ENCODE measurements around the gene ELN. TPM values are rescaled to one million over a fixed set of nuclear protein-coding genes. Genes with fewer than 3 reads are reported as not detected.

The ELN gene
- total and polyA plus RNA-seq, 2 of the 4 experiments (the other 2 are of a cell fraction), result 2.2 to 14.3 TPM

- Histone ChIP-seq H3K4me3 (ENCODE audit: insufficient read depth, low read depth, low read length) (no peak overlapping the region), H3K79me1 (ENCODE audit: low read depth in 1 of 2, low read length in 2 of 2) (no peaks in the 10 kb centered on the region), H2BK20ac (ENCODE audit: low read depth, low read length) (peak overlapping the region; percentile 89), H4K20me1 (ENCODE audit: insufficient read depth, low read length) (0 out of 2 replicates have a peak, but pooled peaks cover 3% of the 10 kb centered on the region), H3K4me1 (ENCODE audit: control insufficient read depth, insufficient read depth, low read length) (peaks cover 29% of the 10 kb centered on the region), H4K8ac (ENCODE audit: low read depth in 2 of 2, low read length in 2 of 2) (peak overlapping the region in 1 of 2 experiments; percentile 73; a peak in 2 of 4 replicates), H3K9me1 (ENCODE audit: insufficient read depth, low read length) (peaks cover 17% of the 10 kb centered on the region), H4K5ac (ENCODE audit: low read depth, low read length) (peak overlapping the region; percentile 56; the same call in 1 of the 2 replicates), H3K36me3 (ENCODE audit: control insufficient read depth, insufficient read depth, low read length) (no peaks in the 10 kb centered on the region), H2AK9ac (replicated peaks; ENCODE audit: low read depth, low read length, poor library complexity) (peak overlapping the region; percentile 58), H2BK120ac (ENCODE audit: low read depth, low read length) (peak overlapping the region; percentile 96), H2BK5ac (ENCODE audit: low read depth, low read length, poor library complexity, severe bottlenecking) (peak overlapping the region; percentile 8), H3K56ac (ENCODE audit: extremely low read depth, insufficient read depth, low read length) (no peak overlapping the region), H4K91ac (ENCODE audit: insufficient read depth, low read depth, low read length) (peak overlapping the region; percentile 89), H3K27ac (ENCODE audit: insufficient read depth, low read length) (peak overlapping the region; percentile 74), H2BK15ac (ENCODE audit: low read depth, low read length) (0 out of 3 replicates have a peak overlapping the region, but pooled peaks have one; percentile 49), H3K9me3 (ENCODE audit: control insufficient read depth, insufficient read depth, low read length) (no peaks in the 10 kb centered on the region; the same call in 1 of the 2 replicates), H3K9ac (ENCODE audit: low read depth, low read length) (peak overlapping the region; percentile 31; the same call in 1 of the 2 replicates), H3K18ac (ENCODE audit: low read depth, low read length) (peak overlapping the region; percentile 75), H2AFZ (replicated peaks; ENCODE audit: low read length, poor library complexity) (peak overlapping the region; percentile 52), H3K23ac (ENCODE audit: low read depth, low read length) (peak overlapping the region; percentile 66; the same call in 1 of the 2 replicates), H3K4ac (ENCODE audit: low read depth, low read length) (peak overlapping the region; percentile 94), H3K14ac (replicated peaks; ENCODE audit: low read depth, low read length) (peak overlapping the region; percentile 93), H3K27me3 (ENCODE audit: control insufficient read depth, insufficient read depth, low read length) (no peaks in the 10 kb centered on the region), H3K4me2 (ENCODE audit: low read depth, low read length) (no peak overlapping the region; the same call in 1 of the 2 replicates), H2AK5ac (ENCODE audit: low read depth, low read length) (peak overlapping the region; percentile 77)
- ChIA-PET CTCF (interaction anchor here (0.7 to 1.2 kb wide), 2 partner anchors 27 to 487 kb away, joined by 4 to 6 read pairs; no protein-coding TSS in a partner anchor), POLR2A (ENCODE audit: unreplicated experiment) (no interaction called here)
- ATAC-seq (ENCODE audit: low read depth) (peak; percentile 64), DNase-seq (peak; percentile 84)
- dilution Hi-C loops (cut with HindIII; ENCODE audit: low sequenced_read_pairs, unreplicated experiment), result loop anchor here (10.0 kb wide), 1 partner anchor 45 kb away; no protein-coding TSS in a partner anchor
- WGBS, 2 experiments (ENCODE audit: extremely low coverage in 2 of 2, insufficient read length in 1 of 2), result no CpG with 5 or more reads among the region's 26 CpGs
- BruUV-seq (replicated peaks), result no TSS peak
- in situ Hi-C loops (cut with MboI; ENCODE audit: low sequenced_read_pairs), result no loop called here
- intact Hi-C loops (cut with micrococcal nuclease), result loop anchor here (5.0 kb wide), 1 partner anchor 108 kb away; no protein-coding TSS in a partner anchor
- TF ChIP-seq USF2 (IDR thresholded peaks at IDR 0.05; ENCODE audit: low read depth, low read length) (0 out of 2 replicates have a peak, but pooled peaks have one; percentile 13), ELK1 (IDR thresholded peaks at IDR 0.05; ENCODE audit: borderline replicate concordance, low read depth, low read length) (no peak), SMC3 (IDR thresholded peaks at IDR 0.05; ENCODE audit: low read depth, low read length) (no peak), CHD1 (IDR thresholded peaks at IDR 0.05; ENCODE audit: low read depth, low read length) (no peak), FOS (IDR thresholded peaks at IDR 0.05; ENCODE audit: low read depth, low read length) (no peak), MXI1 (IDR thresholded peaks at IDR 0.05; ENCODE audit: borderline replicate concordance, low read depth, low read length) (no peak), CEBPB (IDR thresholded peaks at IDR 0.05; ENCODE audit: low read depth, low read length) (no peak), RAD21 (IDR thresholded peaks at IDR 0.05; ENCODE audit: low read length) (no peak), MAFK (IDR thresholded peaks at IDR 0.05; ENCODE audit: low read depth, low read length) (no peak), NFE2L2 (IDR thresholded peaks at IDR 0.05; ENCODE audit: low read depth, low read length) (no peak), POLR2A (IDR thresholded peaks at IDR 0.05; ENCODE audit: low read depth, low read length) (no peak), MAZ (IDR thresholded peaks at IDR 0.05; ENCODE audit: borderline replicate concordance, low read depth, low read length) (peak; percentile 64; the same call in 1 of the 2 replicates), RCOR1 (IDR thresholded peaks at IDR 0.05; ENCODE audit: insufficient replicate concordance, low read length) (no peak), BHLHE40 (IDR thresholded peaks at IDR 0.05; ENCODE audit: low read depth, low read length) (peak; percentile 85)
Observed at GRCh38 chr7:73999664-74000435, 28.1 kb upstream of the ELN start.

Measured in IMR-90 (cell line).